Keratinocyte (primary cell): Measurements from ENCODE around the gene EFCAB6. TPM values are rescaled to one million over a fixed set of nuclear protein-coding genes. Genes with fewer than 3 reads are reported as not detected.

ENCODE experiments used
- DNase-seq: peaks from one replicate; pipeline ENCODE4 v3.0.0-alpha.2; 2011; ENCODE audit warnings: low read depth, missing footprints, low spot score
- FAIRE-seq: peaks from 2 replicates; lab custom pipeline; 2011; peaks lifted over from hg19 to GRCh38; lab: Jason Lieb, UNC
- H2AFZ ChIP-seq: 2 replicates; pipeline ENCODE4 v1.6.0; 2012; ENCODE audit warnings: low read length, control low read depth, inconsistent platforms; ENCODE audit not compliant: control insufficient read depth
- H3K27ac ChIP-seq: 2 replicates; pipeline ENCODE4 v1.5.1; 2011; ENCODE audit warnings: low read length; ENCODE audit not compliant: control insufficient read depth, insufficient read depth
- H3K27me3 ChIP-seq: 3 replicates; pipeline ENCODE4 v1.6.0; 2011; ENCODE audit warnings: low read length; ENCODE audit not compliant: control insufficient read depth, insufficient read depth; ENCODE audit errors: extremely low read depth
- H3K36me3 ChIP-seq, 2 experiments: 2 replicates in 1 of 2; 3 replicates in 1 of 2; pipeline ENCODE4 v1.5.1; 2011; ENCODE audit warnings: low read length in 2 of 2, mild to moderate bottlenecking in 1 of 2; ENCODE audit not compliant: control insufficient read depth in 2 of 2, insufficient read depth in 2 of 2; ENCODE audit errors: extremely low read depth in 1 of 2
- H3K4me1 ChIP-seq: 3 replicates; pipeline ENCODE4 v1.5.1; 2011; ENCODE audit warnings: low read length; ENCODE audit not compliant: control insufficient read depth, insufficient read depth; ENCODE audit errors: extremely low read depth
- H3K4me2 ChIP-seq: 3 replicates; pipeline ENCODE4 v1.6.0; 2011; ENCODE audit warnings: low read depth, low read length; ENCODE audit not compliant: control insufficient read depth, insufficient read depth; ENCODE audit errors: extremely low read depth
- H3K4me3 ChIP-seq, 3 experiments: fragments of 200-600 bp in 1 of 3; sonication (generic) in 1 of 3; 2 replicates in 2 of 3; 3 replicates in 1 of 3; pipeline ENCODE4 v1.5.1; 2011 to 2016; ENCODE audit warnings: low read length in 3 of 3, mild to moderate bottlenecking in 3 of 3, control low read depth in 2 of 3, inconsistent platforms in 1 of 3, low read depth in 1 of 3, mixed read lengths in 1 of 3, mixed run types in 1 of 3, moderate library complexity in 1 of 3; ENCODE audit not compliant: control insufficient read depth in 2 of 3, insufficient read depth in 2 of 3; ENCODE audit errors: extremely low read depth in 1 of 3
- H3K79me2 ChIP-seq: 2 replicates; pipeline ENCODE4 v1.6.0; 2012; ENCODE audit warnings: low read length; ENCODE audit not compliant: control insufficient read depth, insufficient read depth
- H3K9ac ChIP-seq: 3 replicates; pipeline ENCODE4 v1.6.0; 2011; ENCODE audit warnings: low read length; ENCODE audit not compliant: control insufficient read depth, insufficient read depth; ENCODE audit errors: extremely low read depth
- H3K9me1 ChIP-seq: 3 replicates; pipeline ENCODE4 v1.6.0; 2011; ENCODE audit warnings: low read length; ENCODE audit not compliant: control insufficient read depth, insufficient read depth; ENCODE audit errors: extremely low read depth
- H3K9me3 ChIP-seq: 2 replicates; pipeline ENCODE4 v1.5.1; 2012; ENCODE audit warnings: low read depth, low read length; ENCODE audit not compliant: control insufficient read depth
- H4K20me1 ChIP-seq: 3 replicates; pipeline ENCODE4 v1.6.0; 2011; ENCODE audit warnings: low read length; ENCODE audit not compliant: control insufficient read depth, insufficient read depth; ENCODE audit errors: extremely low read depth
- EZH2 ChIP-seq: IDR thresholded peaks from one replicate; pipeline ENCODE4 v1.6.1; 2012; ENCODE audit warnings: inconsistent platforms, mild to moderate bottlenecking, low read length, moderate library complexity
- dilution Hi-C: fragments of 300-500 bp; cut with MboI; formaldehyde crosslinking; loops from one replicate; pipeline ENCODE4 v1.7.0; 2020; ENCODE audit warnings: low sequenced_read_pairs; ENCODE audit not compliant: extremely low pct_ligation_motif_present
- polyA plus RNA-seq, 5 experiments: library from polyadenylated mRNA; depleted of rRNA in 3 of 5; stranded (reverse) in 3 of 5; stranded (forward) in 1 of 5; unstranded in 1 of 5; fragments of >200 nt; gene quantifications; 1 replicate in 1 of 5; 2 replicates in 3 of 5; 3 replicates in 1 of 5; pipeline versions ENCODE4 v1.2.1 to v1.2.3, GENCODE V29; 2011 to 2012; ENCODE audit warnings: missing spikeins in 2 of 5, low read depth in 1 of 5, low replicate concordance in 1 of 5
- TF ChIP-seq, protein P1 (sequence below), 3 experiments: IDR thresholded peaks in 1 of 3; conservative IDR thresholded peaks in 1 of 3; optimal IDR thresholded peaks in 1 of 3; 2 replicates in 2 of 3; 3 replicates in 1 of 3; pipeline versions ENCODE3 to v1.5.1; 2011; ENCODE audit warnings: low read length in 3 of 3, mild to moderate bottlenecking in 3 of 3, moderate library complexity in 2 of 3, control low read depth in 1 of 3, inconsistent platforms in 1 of 3; ENCODE audit not compliant: insufficient read depth in 2 of 3; ENCODE audit errors: extremely low read depth in 1 of 3

The EFCAB6 gene
- polyA plus RNA-seq, 1 donor (not counting 4 experiments of a cell fraction or from before 2014, with no cell fraction given): 0.18 TPM

DNA sequence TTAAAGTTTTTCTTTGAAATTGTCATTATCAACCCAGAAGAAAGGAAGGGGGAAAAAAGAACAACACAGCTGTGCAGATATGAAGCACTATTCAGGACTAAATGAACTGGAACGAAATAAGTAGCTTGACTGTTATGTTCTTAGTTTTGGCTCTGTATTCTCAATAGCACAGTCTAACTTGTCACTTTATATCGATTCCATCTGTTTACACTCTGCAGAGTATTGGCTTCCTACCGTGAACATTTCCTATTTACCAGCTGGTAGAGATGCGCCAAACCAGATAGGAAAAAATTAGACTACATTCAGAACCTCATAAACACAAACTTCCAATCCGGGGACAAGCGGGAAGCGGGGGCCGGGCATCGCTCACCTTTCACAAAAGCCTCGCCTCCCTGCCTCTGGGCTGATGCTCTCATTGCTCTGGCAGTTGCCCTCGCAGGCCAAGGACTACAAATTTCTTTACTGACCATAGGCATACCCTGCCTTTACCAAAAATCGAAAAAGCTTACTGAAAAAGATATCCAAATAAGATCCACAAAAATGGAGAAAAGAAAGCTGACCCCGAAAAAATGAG, 66.2 kb downstream of the EFCAB6 start:
- H4K20me1 ChIP-seq: no peaks in the 10 kb centered on the region
- DNase-seq (no peak), FAIRE-seq (no peak)
- H3K79me2 ChIP-seq: no peaks in the 10 kb centered on the region
- no peaks in the 10 kb centered on the region for H3K9me3 ChIP-seq
- dilution Hi-C loops: no loop called here
- no peaks in the 10 kb centered on the region for H3K27me3 ChIP-seq
- H3K9ac ChIP-seq: no peak overlapping the region
- H3K4me3 ChIP-seq: no peak overlapping the region
- no peak overlapping the region for H2AFZ ChIP-seq
- no peak overlapping the region for H3K4me2 ChIP-seq
- H3K36me3 ChIP-seq: no peaks in the 10 kb centered on the region
- no peaks in the 10 kb centered on the region for H3K9me1 ChIP-seq
- no peaks in the 10 kb centered on the region for H3K4me1 ChIP-seq
- no peak overlapping the region for H3K27ac ChIP-seq
- TF ChIP-seq EZH2: no peak

DNA sequence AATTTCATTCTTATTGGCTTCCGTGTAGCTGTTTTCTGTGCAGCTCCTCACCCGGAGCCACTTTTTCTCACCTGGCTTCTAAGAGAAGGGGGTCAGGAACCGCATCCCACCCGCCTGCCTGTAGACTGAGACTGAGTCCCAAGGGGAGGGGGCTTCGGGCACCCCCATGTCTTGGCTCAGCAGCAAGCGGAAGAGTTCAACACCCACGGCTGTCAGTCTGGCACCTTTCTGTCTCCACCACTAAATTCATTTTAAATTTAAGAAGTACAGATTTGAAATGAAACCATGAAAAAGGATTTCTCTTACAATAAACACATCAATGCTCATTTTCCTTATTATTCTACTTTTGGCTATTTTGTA, 66.7 kb downstream of the EFCAB6 start:
- H2AFZ ChIP-seq: no peak overlapping the region
- no peaks in the 10 kb centered on the region for H3K4me1 ChIP-seq
- no peak for FAIRE-seq
- H3K79me2 ChIP-seq: no peaks in the 10 kb centered on the region
- H4K20me1 ChIP-seq: no peaks in the 10 kb centered on the region
- no peak overlapping the region for H3K9ac ChIP-seq
- H3K27me3 ChIP-seq: no peaks in the 10 kb centered on the region
- DNase-seq: no peak
- H3K36me3 ChIP-seq: no peaks in the 10 kb centered on the region
- H3K4me2 ChIP-seq: no peak overlapping the region
- TF ChIP-seq, protein P1, sequence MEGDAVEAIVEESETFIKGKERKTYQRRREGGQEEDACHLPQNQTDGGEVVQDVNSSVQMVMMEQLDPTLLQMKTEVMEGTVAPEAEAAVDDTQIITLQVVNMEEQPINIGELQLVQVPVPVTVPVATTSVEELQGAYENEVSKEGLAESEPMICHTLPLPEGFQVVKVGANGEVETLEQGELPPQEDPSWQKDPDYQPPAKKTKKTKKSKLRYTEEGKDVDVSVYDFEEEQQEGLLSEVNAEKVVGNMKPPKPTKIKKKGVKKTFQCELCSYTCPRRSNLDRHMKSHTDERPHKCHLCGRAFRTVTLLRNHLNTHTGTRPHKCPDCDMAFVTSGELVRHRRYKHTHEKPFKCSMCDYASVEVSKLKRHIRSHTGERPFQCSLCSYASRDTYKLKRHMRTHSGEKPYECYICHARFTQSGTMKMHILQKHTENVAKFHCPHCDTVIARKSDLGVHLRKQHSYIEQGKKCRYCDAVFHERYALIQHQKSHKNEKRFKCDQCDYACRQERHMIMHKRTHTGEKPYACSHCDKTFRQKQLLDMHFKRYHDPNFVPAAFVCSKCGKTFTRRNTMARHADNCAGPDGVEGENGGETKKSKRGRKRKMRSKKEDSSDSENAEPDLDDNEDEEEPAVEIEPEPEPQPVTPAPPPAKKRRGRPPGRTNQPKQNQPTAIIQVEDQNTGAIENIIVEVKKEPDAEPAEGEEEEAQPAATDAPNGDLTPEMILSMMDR (optimal IDR thresholded peaks at IDR 0.05 in 1 of 3, IDR thresholded peaks at IDR 0.05 in 1 of 3, conservative IDR thresholded peaks at IDR 0.05 in 1 of 3; ENCODE audit: extremely low read depth in 1 of 3, insufficient read depth in 2 of 3, low read length in 3 of 3): no peak
- no peak for TF ChIP-seq EZH2
- H3K27ac ChIP-seq: no peak overlapping the region
- no peaks in the 10 kb centered on the region for H3K9me3 ChIP-seq
- dilution Hi-C loops: no loop called here
- H3K4me3 ChIP-seq: no peak overlapping the region
- no peaks in the 10 kb centered on the region for H3K9me1 ChIP-seq
